ENCODE data around the gene OTOF.

OTOF gene

DNA sequence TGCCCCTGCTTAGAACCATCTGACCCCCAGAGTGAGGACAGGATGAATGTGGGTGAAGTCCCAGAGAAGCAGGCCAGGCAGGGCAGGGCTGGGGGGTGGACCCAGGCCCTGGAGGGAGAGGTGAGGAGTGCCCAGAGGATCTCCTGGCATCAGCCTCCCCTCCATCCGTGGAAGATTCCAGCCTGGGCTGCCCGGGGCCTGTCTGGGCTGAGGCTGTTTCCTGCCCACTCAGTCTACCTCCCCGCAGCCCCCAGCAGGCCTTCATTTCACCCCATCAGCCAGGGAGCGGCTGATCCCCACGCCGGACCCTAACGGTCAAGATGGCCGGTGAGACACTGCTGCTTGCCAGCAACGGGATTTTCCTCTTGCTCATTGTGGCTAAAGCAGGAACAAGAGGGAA is 35.3 kb upstream of the OTOF start:
- H3K27ac ChIP-seq: no peak overlapping the region
- no peak for TF ChIP-seq ZFX (IDR thresholded peaks at IDR 0.05)
- TF ChIP-seq, protein P1, sequence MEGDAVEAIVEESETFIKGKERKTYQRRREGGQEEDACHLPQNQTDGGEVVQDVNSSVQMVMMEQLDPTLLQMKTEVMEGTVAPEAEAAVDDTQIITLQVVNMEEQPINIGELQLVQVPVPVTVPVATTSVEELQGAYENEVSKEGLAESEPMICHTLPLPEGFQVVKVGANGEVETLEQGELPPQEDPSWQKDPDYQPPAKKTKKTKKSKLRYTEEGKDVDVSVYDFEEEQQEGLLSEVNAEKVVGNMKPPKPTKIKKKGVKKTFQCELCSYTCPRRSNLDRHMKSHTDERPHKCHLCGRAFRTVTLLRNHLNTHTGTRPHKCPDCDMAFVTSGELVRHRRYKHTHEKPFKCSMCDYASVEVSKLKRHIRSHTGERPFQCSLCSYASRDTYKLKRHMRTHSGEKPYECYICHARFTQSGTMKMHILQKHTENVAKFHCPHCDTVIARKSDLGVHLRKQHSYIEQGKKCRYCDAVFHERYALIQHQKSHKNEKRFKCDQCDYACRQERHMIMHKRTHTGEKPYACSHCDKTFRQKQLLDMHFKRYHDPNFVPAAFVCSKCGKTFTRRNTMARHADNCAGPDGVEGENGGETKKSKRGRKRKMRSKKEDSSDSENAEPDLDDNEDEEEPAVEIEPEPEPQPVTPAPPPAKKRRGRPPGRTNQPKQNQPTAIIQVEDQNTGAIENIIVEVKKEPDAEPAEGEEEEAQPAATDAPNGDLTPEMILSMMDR (conservative IDR thresholded peaks at IDR 0.05): no peak

DNA sequence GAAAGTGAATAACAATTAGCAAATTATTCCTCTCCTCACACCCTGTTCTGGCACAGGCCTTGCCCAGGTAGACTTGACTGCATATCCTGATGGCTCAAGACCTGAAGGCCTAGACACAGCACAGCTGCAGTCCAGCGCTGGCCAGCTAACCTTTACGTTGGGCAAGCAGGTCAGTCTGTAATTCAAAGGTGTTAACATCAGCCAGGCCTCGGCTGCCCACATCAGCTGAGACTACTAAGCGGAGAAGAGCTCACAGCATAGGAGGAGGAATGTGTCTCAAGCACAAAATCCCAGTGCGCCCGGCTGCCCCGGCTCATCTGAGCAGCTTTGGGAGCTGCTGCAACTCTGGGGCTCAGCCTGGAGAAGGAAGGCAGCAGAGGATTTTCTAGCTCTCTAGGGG is 33.5 kb upstream of the OTOF start:
- H3K27ac ChIP-seq: no peak overlapping the region
- TF ChIP-seq, protein P1 (conservative IDR thresholded peaks at IDR 0.05): no peak
- no peak for TF ChIP-seq ZFX (IDR thresholded peaks at IDR 0.05)

DNA sequence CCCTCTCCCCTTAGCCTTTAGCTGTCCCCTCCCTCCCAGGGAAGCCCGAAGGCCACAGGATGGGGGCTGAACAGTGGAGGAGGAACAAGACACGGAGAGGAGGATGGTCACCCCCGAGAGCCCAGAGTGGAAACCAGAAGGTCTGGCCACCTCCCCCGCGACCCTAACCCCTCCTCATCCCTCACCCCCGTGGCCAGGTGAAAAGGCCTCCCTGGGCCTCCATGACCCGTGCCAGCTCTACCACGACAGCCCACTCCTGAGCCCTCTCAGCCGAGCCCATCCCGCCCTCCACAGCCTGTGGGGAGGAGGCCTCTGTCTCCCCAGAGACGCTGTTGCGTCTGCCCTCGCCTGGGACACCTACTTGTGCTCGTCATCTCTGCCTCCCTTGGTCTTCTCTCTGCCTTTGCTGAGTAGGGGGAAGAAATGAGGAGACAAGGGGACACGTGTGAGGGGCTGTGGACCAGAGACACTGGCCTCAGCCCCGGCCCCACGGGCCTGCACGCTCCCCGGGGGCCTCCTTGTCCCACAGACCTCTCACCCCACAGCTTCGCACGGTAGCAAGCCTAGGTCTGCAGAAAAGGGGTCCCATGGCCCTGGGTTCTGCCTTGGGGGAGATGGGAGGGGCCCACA is 32.5 kb upstream of the OTOF start:
- no peak overlapping the region for H3K27ac ChIP-seq
- TF ChIP-seq, protein P1 (conservative IDR thresholded peaks at IDR 0.05): no peak
- no peak for TF ChIP-seq ZFX (IDR thresholded peaks at IDR 0.05)

DNA sequence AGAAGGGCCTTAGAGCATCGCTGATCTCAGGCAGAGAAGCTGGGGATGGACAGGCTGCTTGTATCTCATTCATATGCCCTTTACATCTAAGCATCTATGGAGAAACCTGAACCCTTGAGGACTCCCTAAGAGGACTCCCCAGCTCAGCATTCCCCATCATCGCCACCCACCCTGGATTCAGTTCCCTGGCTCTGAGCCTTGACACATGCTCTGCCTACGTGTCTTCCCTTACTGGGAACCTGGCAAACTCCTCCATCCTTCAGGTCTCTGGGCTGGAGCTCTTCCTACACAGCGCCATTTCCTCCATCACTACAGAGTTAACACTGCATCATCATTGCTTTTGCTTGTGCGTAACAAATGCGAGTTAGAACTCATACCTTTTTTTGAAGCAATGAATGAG is 31.2 kb upstream of the OTOF start:
- TF ChIP-seq, protein P1 (conservative IDR thresholded peaks at IDR 0.05): no peak
- no peak for TF ChIP-seq ZFX (IDR thresholded peaks at IDR 0.05)

DNA sequence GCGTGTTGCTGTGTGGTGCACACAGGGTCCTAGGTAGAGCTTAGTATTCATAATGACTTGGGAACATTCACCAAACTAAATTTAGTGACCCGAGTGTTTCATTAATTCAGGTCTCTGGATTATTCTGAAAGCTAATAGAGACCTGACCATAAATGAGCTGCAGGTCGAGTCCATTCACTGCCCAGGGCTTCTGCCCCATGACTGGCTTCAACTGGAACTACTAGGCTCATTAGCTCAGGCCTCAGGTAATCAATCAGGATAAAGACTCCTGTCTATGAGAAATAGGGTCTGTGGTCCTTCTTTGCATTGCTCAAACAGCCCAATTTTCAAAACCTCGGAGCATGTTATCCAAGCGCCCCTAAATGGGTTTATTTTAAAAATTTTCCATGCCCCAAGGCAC is 30.0 kb upstream of the OTOF start:
- H3K27ac ChIP-seq: no peak overlapping the region
- TF ChIP-seq, protein P1 (conservative IDR thresholded peaks at IDR 0.05): no peak
- TF ChIP-seq ZFX (IDR thresholded peaks at IDR 0.05): no peak

More for the DNA sequence above, 31.2 kb upstream of the OTOF start:
- H3K27ac ChIP-seq: no peak overlapping the region

DNA sequence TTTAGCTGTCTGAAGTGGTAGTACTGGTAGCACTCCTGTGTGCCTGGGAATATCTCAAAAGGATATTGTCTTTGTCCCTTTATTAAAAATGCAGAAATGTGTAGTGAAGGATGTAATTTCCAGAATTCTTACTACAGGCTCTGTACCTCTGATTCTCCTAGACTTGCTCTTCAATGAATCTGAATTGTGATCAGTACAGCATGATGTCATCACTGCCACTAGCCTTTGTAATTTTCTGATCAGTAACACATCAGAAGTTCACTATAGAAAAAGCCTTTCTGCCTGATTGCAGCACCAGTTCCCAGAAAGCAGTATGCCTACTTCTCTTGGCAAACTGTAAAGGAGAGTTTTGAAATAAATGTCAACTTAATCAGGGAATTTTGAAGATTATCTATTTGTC is 29.2 kb upstream of the OTOF start:
- no peak overlapping the region for H3K27ac ChIP-seq

DNA sequence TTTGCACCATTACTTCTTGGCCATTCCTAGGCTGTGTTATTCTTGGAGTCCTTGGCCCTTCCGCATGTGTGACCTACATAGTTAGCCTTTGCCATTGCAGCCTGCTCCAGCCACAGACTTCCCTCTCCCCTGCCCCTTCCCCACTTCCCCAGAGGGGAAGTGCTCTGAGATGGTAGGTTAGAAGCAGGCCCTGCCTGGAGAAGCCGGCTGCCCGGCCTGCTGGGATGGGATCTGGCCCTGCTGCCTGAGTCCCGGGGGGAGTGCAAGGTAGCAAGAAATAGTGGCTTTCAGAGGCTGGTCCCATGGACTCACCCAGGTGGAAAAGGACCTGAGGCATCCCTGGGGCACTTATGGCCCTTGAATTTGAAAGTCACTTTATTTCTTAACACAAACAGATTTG is 28.4 kb upstream of the OTOF start:
- TF ChIP-seq, protein P1 (conservative IDR thresholded peaks at IDR 0.05): no peak
- no peak for TF ChIP-seq ZFX (IDR thresholded peaks at IDR 0.05)
- no peak overlapping the region for H3K27ac ChIP-seq

More for the DNA sequence above, 29.2 kb upstream of the OTOF start:
- no peak for TF ChIP-seq ZFX (IDR thresholded peaks at IDR 0.05)
- TF ChIP-seq, protein P1 (conservative IDR thresholded peaks at IDR 0.05): no peak

All from C4-2B (cell line).